Measurements from ENCODE around the gene CARNS1.
"Not testable (repeated sequence)": the region's sequence is repeated elsewhere in the genome, so short reads cannot be mapped to it uniquely, and the experiment has no call there.

Gene CARNS1

GRCh38 chr11:67464411-67465188 is 49.1 kb downstream of the CARNS1 start:
- Histone ChIP-seq H3K27me3 (no peaks in the 10 kb centered on the region), H3K9ac (peak overlapping the region; percentile 75 to 87 (median 84)), H3K27ac (peak overlapping the region; percentile 77 to 91 (median 84))

GRCh38 chr11:67465189-67465510 is 49.7 kb downstream of the CARNS1 start:
- Histone ChIP-seq H3K27me3 (no peaks in the 10 kb centered on the region), H3K4me1 (peaks cover 54 to 67% (median 63%) of the 10 kb centered on the region in 10 experiments), H3K36me3 (no peaks in the 10 kb centered on the region), H3K9ac (peak overlapping the region; percentile 75 to 87 (median 84)), H3K4me3 (peak overlapping the region; percentile 62 to 81 (median 71)), H3K4me2 (peak overlapping the region; percentile 84 to 99 (median 93)), H4K20me1 (no peaks in the 10 kb centered on the region), H3K9me3 (replicated peaks in 1 of 11) (no peaks in the 10 kb centered on the region), H3K27ac (peak overlapping the region; percentile 77 to 91 (median 84))
- TF ChIP-seq Cebpa-rat (IDR thresholded peaks at IDR 0.05), result no peak

More at GRCh38 chr11:67464411-67465188, 49.1 kb downstream of the CARNS1 start:
- Histone ChIP-seq H3K4me3 (peak overlapping the region; percentile 62 to 81 (median 71)), H3K4me2 (peak overlapping the region; percentile 84 to 99 (median 93)), H3K4me1 (peaks cover 56 to 69% (median 64%) of the 10 kb centered on the region in 10 experiments), H4K20me1 (no peaks in the 10 kb centered on the region), H3K9me3 (replicated peaks in 1 of 11) (no peaks in the 10 kb centered on the region), H3K36me3 (no peaks in the 10 kb centered on the region)
- TF ChIP-seq Cebpa-rat (IDR thresholded peaks at IDR 0.05), result no peak

- not testable (repeated sequence) for H3K9me3 ChIP-seq (replicated peaks in 1 of 11); H4K20me1 ChIP-seq; H3K27me3 ChIP-seq; H3K36me3 ChIP-seq
- Histone ChIP-seq H3K4me2 (peak overlapping the region; percentile 84 to 99 (median 93)), H3K4me3 (peak overlapping the region in 9 of 10 experiments; percentile 62 to 81 (median 71); a peak in 16 of 20 replicates), H3K9ac (peak overlapping the region; percentile 75 to 87 (median 84); a peak in 18 of 22 replicates), H3K4me1 (peaks cover 52 to 69% (median 61%) of the 10 kb centered on the region in 10 experiments), H3K27ac (peak overlapping the region in 9 of 11 experiments; percentile 78 to 91 (median 84); a peak in 16 of 22 replicates)
These were observed 50.1 kb downstream of the CARNS1 start for GRCh38 chr11:67465530-67465929.

DNA sequence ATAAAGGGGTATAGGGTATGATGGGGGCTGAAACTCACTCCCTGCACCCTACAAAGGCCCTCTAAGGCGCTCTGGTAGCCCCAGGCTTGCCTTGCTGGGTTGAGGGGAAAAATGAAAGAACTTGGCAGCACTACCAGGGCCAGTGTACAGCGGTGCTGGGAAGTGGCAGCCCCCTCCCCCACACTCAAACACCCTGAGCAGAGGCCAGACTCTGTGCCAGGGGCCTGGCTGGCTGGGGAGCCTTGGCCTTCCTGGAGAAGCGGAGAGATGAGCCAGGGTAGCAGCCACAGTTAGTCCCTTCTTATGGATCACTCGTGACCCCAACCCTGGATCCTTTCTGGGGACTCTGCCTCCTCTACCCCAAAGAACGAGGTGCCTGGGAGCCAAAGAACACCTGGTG is 50.9 kb downstream of the CARNS1 start:
- Histone ChIP-seq H3K27me3 (no peaks in the 10 kb centered on the region), H3K36me3 (no peaks in the 10 kb centered on the region), H3K4me2 (peak overlapping the region; percentile 24 to 99 (median 91); a peak in 18 of 22 replicates), H4K20me1 (no peaks in the 10 kb centered on the region), H3K4me3 (no peak overlapping the region), H3K9ac (peak overlapping the region in 1 of 11 experiments; percentile 35; a peak in 2 of 22 replicates), H3K4me1 (peaks cover 52 to 69% (median 63%) of the 10 kb centered on the region in 10 experiments), H3K27ac (peak overlapping the region in 3 of 11 experiments; percentile 42 to 85 (median 50); a peak in 4 of 22 replicates), H3K9me3 (replicated peaks in 1 of 11) (no peaks in the 10 kb centered on the region)
- TF ChIP-seq Cebpa-rat (IDR thresholded peaks at IDR 0.05), result no peak

- peaks cover 52 to 69% (median 63%) of the 10 kb centered on the region in 10 experiments for H3K4me1 ChIP-seq
- H3K4me2 ChIP-seq, result peak overlapping the region; percentile 89 to 100 (median 96)
- no peaks in the 10 kb centered on the region for H3K27me3 ChIP-seq
- TF ChIP-seq Cebpa-rat (IDR thresholded peaks at IDR 0.05), result no peak
- no peaks in the 10 kb centered on the region for H3K36me3 ChIP-seq
- no peaks in the 10 kb centered on the region for H3K9me3 ChIP-seq (replicated peaks in 1 of 11)
- H4K20me1 ChIP-seq, result no peaks in the 10 kb centered on the region
- H3K27ac ChIP-seq, result peak overlapping the region in 1 of 11 experiments; percentile 50; a peak in 2 of 22 replicates
- peak overlapping the region in 3 of 10 experiments; percentile 79 to 91 (median 87); a peak in 3 of 20 replicates for H3K4me3 ChIP-seq
- peak overlapping the region in 9 of 11 experiments; percentile 78 to 92 (median 86); a peak in 10 of 22 replicates for H3K9ac ChIP-seq
These were observed 51.7 kb downstream of the CARNS1 start for GRCh38 chr11:67466962-67467771.

GRCh38 chr11:67468056-67468455 is 52.6 kb downstream of the CARNS1 start:
- Histone ChIP-seq H3K4me1 (peaks cover 52 to 67% (median 62%) of the 10 kb centered on the region in 10 experiments), H3K27ac (peak overlapping the region in 10 of 11 experiments; percentile 70 to 85 (median 78); a peak in 16 of 22 replicates), H3K9me3 (replicated peaks in 1 of 11) (no peaks in the 10 kb centered on the region), H3K9ac (peak overlapping the region; percentile 77 to 92 (median 86); a peak in 21 of 22 replicates), H4K20me1 (no peaks in the 10 kb centered on the region), H3K36me3 (no peaks in the 10 kb centered on the region), H3K4me3 (peak overlapping the region; percentile 73 to 91 (median 84)), H3K27me3 (no peaks in the 10 kb centered on the region), H3K4me2 (peak overlapping the region; percentile 89 to 100 (median 96))
- TF ChIP-seq Cebpa-rat (IDR thresholded peaks at IDR 0.05), result no peak

DNA sequence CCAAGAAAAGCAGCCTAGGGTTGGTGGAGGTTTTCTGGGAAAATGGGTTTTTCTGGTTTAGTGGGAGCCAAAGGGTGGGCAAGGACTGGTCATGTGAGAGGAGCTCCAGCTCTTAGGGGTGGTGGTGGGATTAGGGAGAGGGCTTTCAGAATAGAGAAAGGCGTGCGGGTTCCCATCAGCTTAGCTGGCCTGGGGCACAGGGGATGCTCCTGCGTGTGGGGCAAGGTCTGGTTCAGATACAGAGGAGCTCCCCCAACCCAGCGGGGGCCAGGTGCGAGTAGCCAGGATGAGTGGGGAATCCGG is 52.9 kb downstream of the CARNS1 start:
- peak overlapping the region; percentile 47 to 85 (median 76); a peak in 21 of 22 replicates for H3K27ac ChIP-seq
- TF ChIP-seq Cebpa-rat (IDR thresholded peaks at IDR 0.05), result no peak
- H3K9ac ChIP-seq, result peak overlapping the region; percentile 77 to 92 (median 86)
- peak overlapping the region; percentile 73 to 91 (median 84) for H3K4me3 ChIP-seq
- no peaks in the 10 kb centered on the region for H3K27me3 ChIP-seq
- no peaks in the 10 kb centered on the region for H3K36me3 ChIP-seq
- H3K4me2 ChIP-seq, result peak overlapping the region; percentile 89 to 100 (median 96)
- peaks cover 51 to 63% (median 60%) of the 10 kb centered on the region in 10 experiments for H3K4me1 ChIP-seq
- H4K20me1 ChIP-seq, result no peaks in the 10 kb centered on the region
- H3K9me3 ChIP-seq (replicated peaks in 1 of 11), result no peaks in the 10 kb centered on the region

GRCh38 chr11:67468759-67469507 is 53.5 kb downstream of the CARNS1 start, which contains the start of gene TMEM134:
Gene TMEM134, minus strand, starts transcription at chr11:67469251. Its CDS starts 59 bp downstream, at chr11:67469192.
- no peaks in the 10 kb centered on the region for H3K36me3 ChIP-seq
- H3K27ac ChIP-seq, result peak within 1 kb of the TSS; percentile 47 to 85 (median 79); a peak in 21 of 22 replicates
- peak within 1 kb of the TSS; percentile 73 to 91 (median 84) for H3K4me3 ChIP-seq
- no peaks in the 10 kb centered on the region for H3K27me3 ChIP-seq
- no peaks in the 10 kb centered on the region for H3K9me3 ChIP-seq (replicated peaks in 1 of 11)
- peak within 1 kb of the TSS; percentile 77 to 92 (median 86) for H3K9ac ChIP-seq
- peaks cover 45 to 63% (median 56%) of the 10 kb centered on the region in 10 experiments for H3K4me1 ChIP-seq
- H3K4me2 ChIP-seq, result peak within 1 kb of the TSS; percentile 89 to 100 (median 96)
- no peaks in the 10 kb centered on the region for H4K20me1 ChIP-seq
- no peak for TF ChIP-seq Cebpa-rat (IDR thresholded peaks at IDR 0.05)

All from BLaER1 treated with 17β-estradiol and CSF1 and Interleukin-3, amounts not matched to agents 10 nM and 100 nM (cell line).